SK-N-SH treated with all-trans-retinoic acid at 6 μM for 48 hours (cell line): ENCODE results near the gene CTIF.

Source experiments
- ARNTL ChIP-seq: fragments of 450-650 bp; formaldehyde crosslinking; IDR thresholded peaks from 2 replicates; pipeline ENCODE4 v1.5.0; 2020; ENCODE audit warnings: low read depth, mild to moderate bottlenecking, moderate library complexity, borderline replicate concordance
- BACH2 ChIP-seq: fragments of 250-450 bp; sonication (Bioruptor Pico); IDR thresholded peaks from 2 replicates; pipeline ENCODE4 v1.9.0; 2021; ENCODE audit warnings: mild to moderate bottlenecking, borderline replicate concordance
- CREB5 ChIP-seq: fragments of 250-450 bp; sonication (Bioruptor Pico); IDR thresholded peaks from 2 replicates; pipeline ENCODE4 v1.5.1; 2020; ENCODE audit warnings: low read depth, mild to moderate bottlenecking, moderate library complexity
- PATZ1 ChIP-seq: fragments of 250-450 bp; sonication (Bioruptor Pico); IDR thresholded peaks from 2 replicates; pipeline ENCODE4 v1.8.0; 2020; ENCODE audit warnings: mild to moderate bottlenecking, moderate library complexity, borderline replicate concordance
- PPARA ChIP-seq: fragments of 250-450 bp; sonication (Bioruptor Pico); IDR thresholded peaks from 2 replicates; pipeline ENCODE4 v1.5.0; 2020; ENCODE audit warnings: mild to moderate bottlenecking, borderline replicate concordance
- RARB ChIP-seq: fragments of 250-450 bp; sonication (Bioruptor Pico); IDR thresholded peaks from 2 replicates; pipeline ENCODE4 v1.8.0; 2021; ENCODE audit warnings: mild to moderate bottlenecking, moderate library complexity
- TOX ChIP-seq: fragments of 250-450 bp; sonication (Bioruptor Pico); IDR thresholded peaks from 2 replicates; pipeline ENCODE4 v1.8.0; 2021; ENCODE audit warnings: mild to moderate bottlenecking, moderate library complexity, borderline replicate concordance
- ZC3H10 ChIP-seq: fragments of 250-450 bp; sonication (Bioruptor Pico); IDR thresholded peaks from 2 replicates; pipeline ENCODE4 v1.5.1; 2021; ENCODE audit warnings: mild to moderate bottlenecking, moderate library complexity
- ZFP3 ChIP-seq: fragments of 250-450 bp; sonication (Bioruptor Pico); IDR thresholded peaks from 2 replicates; pipeline ENCODE4 v1.5.0; 2020; ENCODE audit warnings: mild to moderate bottlenecking, moderate library complexity

GRCh38 chr18:48791636-48792105, 252.8 kb downstream of the CTIF start:
- TF ChIP-seq CREB5 (no peak), PATZ1 (CRISPR knock-in tag) (no peak), ZC3H10 (CRISPR knock-in tag) (no peak), PPARA (CRISPR knock-in tag) (no peak), BACH2 (CRISPR knock-in tag) (no peak), TOX (CRISPR knock-in tag) (no peak), ZFP3 (CRISPR knock-in tag) (no peak), ARNTL (CRISPR knock-in tag) (no peak), RARB (no peak)
